ENCODE data around the gene ZBTB26. TPM values are rescaled to one million over a fixed set of nuclear protein-coding genes. Genes with fewer than 3 reads are reported as not detected.
"Not testable (repeated sequence)": the region's sequence is repeated elsewhere in the genome, so short reads cannot be mapped to it uniquely, and the experiment has no call there.

The ZBTB26 gene
- total and polyA plus RNA-seq, 7 donors, result 1.4 to 13.3 (median 9.2) TPM

GRCh38 chr9:122918310-122918709, 13.0 kb downstream of the ZBTB26 start:
- H3K4me3 ChIP-seq, result no peak overlapping the region
- H3K36me3 ChIP-seq, result peaks cover 0 to 20% (median 13%) of the 10 kb centered on the region in 4 donors
- H3K27me3 ChIP-seq, result no peaks in the 10 kb centered on the region
- no peak overlapping the region for H3K27ac ChIP-seq
- intact Hi-C loops (cut with DNase I), result no loop called here
- no peak for DNase-seq
- no peaks in the 10 kb centered on the region for H3K9me3 ChIP-seq
- TF ChIP-seq EP300 (IDR thresholded peaks at IDR 0.05), result no peak
- TF ChIP-seq POLR2A (IDR thresholded peaks at IDR 0.05), result no peak
- no peak for TF ChIP-seq POLR2AphosphoS5 (IDR thresholded peaks at IDR 0.05)
- no peak for TF ChIP-seq CTCF (IDR thresholded peaks at IDR 0.05)
- H3K4me1 ChIP-seq, result peaks cover 0 to 7% (median 2%) of the 10 kb centered on the region in 4 donors
- WGBS, 2 donors, result 89 to 93% methylated on average over 2 of the region's 2 CpGs

GRCh38 chr9:122912964-122913673, 18.2 kb downstream of the ZBTB26 start, which contains the start of gene ZBTB6:
ZBTB6 (minus strand) TSS chr9:122913323; CDS start chr9:122912072, 1,251 bp downstream.
- Histone ChIP-seq H3K4me1 (peaks cover 0 to 18% (median 11%) of the 10 kb centered on the region in 4 donors), H3K9me3 (no peaks in the 10 kb centered on the region), H3K27me3 (no peaks in the 10 kb centered on the region), H3K36me3 (peaks cover 0 to 30% (median 11%) of the 10 kb centered on the region in 4 donors), H3K27ac (peak within 1 kb of the TSS; percentile 79 to 89 (median 84)), H3K4me3 (peak within 1 kb of the TSS; percentile 70 to 86 (median 78))
- DNase-seq, result peak; percentile 87
- TF ChIP-seq CTCF (IDR thresholded peaks at IDR 0.05), result no peak
- no peak for TF ChIP-seq EP300 (IDR thresholded peaks at IDR 0.05)
- no peak for TF ChIP-seq POLR2A (IDR thresholded peaks at IDR 0.05)
- peak in 3 of 4 donors; percentile 59 to 70 (median 68) for TF ChIP-seq POLR2AphosphoS5 (IDR thresholded peaks at IDR 0.05)
- WGBS, 2 donors, result 0% methylated on average over 35 of the region's 35 CpGs
- intact Hi-C loops (cut with DNase I), result no loop called here

DNA sequence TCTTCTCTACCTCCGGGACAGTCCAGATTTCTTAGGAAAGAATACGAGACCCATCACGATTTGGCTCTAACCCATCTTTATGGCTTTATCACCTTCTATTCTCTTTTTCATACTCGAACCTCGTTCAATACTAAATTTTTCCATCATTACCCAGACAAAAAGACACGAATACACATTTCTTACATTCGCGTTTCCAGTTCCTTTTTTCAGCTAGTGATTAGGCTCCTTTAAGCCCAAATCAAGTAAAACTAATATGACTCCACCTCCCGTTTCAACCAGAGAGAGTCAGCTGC, 18.7 kb downstream of the ZBTB26 start:
- H3K9me3 ChIP-seq, result no peaks in the 10 kb centered on the region
- H3K27ac ChIP-seq, result peak overlapping the region; percentile 79 to 89 (median 84)
- 1 to 2% methylated on average over 9 of the region's 9 CpGs for WGBS, 2 donors
- no peak for DNase-seq
- H3K36me3 ChIP-seq, result peaks cover 0 to 30% (median 10%) of the 10 kb centered on the region in 4 donors
- peaks cover 0 to 18% (median 11%) of the 10 kb centered on the region in 4 donors for H3K4me1 ChIP-seq
- TF ChIP-seq CTCF (IDR thresholded peaks at IDR 0.05) (no peak), EP300 (IDR thresholded peaks at IDR 0.05) (no peak), POLR2A (IDR thresholded peaks at IDR 0.05) (no peak), POLR2AphosphoS5 (IDR thresholded peaks at IDR 0.05) (no peak)
- H3K4me3 ChIP-seq, result peak overlapping the region; percentile 70 to 86 (median 78)
- intact Hi-C loops (cut with DNase I), result no loop called here
- no peaks in the 10 kb centered on the region for H3K27me3 ChIP-seq

- DNase-seq; H3K27me3 ChIP-seq; H3K9me3 ChIP-seq; intact Hi-C loops (cut with DNase I); H3K4me3 ChIP-seq: not testable (repeated sequence)
- WGBS, 2 donors, result 93 to 97% methylated on average over 16 of the region's 16 CpGs
- Histone ChIP-seq H3K36me3 (peaks cover 0 to 22% (median 6%) of the 10 kb centered on the region in 4 donors), H3K27ac (peak overlapping the region in 3 of 4 donors; percentile 97 to 99 (median 97)), H3K4me1 (peaks cover 0 to 35% (median 30%) of the 10 kb centered on the region in 4 donors)
Observed at GRCh38 chr9:122906122-122906521, 25.2 kb downstream of the ZBTB26 start.

DNA sequence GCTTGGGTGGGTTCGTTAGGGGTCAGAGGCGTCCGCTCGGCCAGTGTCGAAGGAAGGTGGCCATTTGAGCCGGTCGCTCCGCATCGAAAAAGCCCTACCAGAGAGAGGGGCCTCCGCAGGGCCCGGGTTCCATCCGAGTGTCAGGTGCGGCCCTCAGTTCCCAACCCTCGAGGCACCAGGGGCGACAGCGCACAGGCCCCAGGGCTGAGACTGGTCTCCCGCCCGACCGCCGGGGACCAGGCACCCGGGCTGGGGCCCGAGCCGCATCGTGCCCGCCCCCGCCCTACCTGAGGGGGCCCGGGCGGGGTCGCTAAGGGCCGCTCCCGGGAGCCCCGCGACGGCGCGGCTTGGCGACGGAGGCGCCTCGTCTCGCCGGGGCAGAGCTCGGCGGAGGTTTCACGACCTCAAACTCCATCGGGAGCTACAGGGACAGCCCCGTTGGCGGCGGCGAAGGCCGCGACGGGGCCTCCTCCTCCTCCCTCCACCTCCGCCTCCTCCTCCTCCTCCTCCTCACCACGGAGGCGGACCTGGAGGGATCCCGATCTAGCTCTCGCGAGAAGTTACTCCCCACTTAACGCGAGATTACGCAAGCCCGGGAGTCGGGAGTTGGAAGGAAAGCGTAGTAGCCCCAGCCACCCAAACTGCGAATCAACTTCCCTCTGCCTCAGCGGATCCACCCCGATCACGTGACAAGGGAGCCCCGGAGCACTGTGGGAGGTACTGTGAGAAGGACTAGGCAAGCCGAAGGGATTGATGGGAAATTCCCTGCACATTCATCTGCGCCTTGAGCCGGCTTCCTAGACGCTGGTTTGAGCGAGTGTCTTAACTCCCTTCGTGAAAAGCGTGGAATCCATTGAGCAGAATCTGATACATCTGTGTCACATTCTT, 26.2 kb downstream of the ZBTB26 start, which contains the start of gene RC3H2:
RC3H2 (minus strand) TSS at position 537 of the 888 bp plus-strand sequence. CDS start 7,850 bp downstream, outside the sequence.
- peak in 1 of 4 donors; percentile 50 for TF ChIP-seq EP300 (IDR thresholded peaks at IDR 0.05)
- TF ChIP-seq CTCF (IDR thresholded peaks at IDR 0.05), result no peak
- TF ChIP-seq POLR2A (IDR thresholded peaks at IDR 0.05), result peak; percentile 92 to 93
- TF ChIP-seq POLR2AphosphoS5 (IDR thresholded peaks at IDR 0.05), result peak; percentile 94 to 99 (median 98)
- peak within 1 kb of the TSS; percentile 97 to 99 (median 98) for H3K27ac ChIP-seq
- peaks cover 0 to 12% (median 0%) of the 10 kb centered on the region in 4 donors for H3K36me3 ChIP-seq
- no peaks in the 10 kb centered on the region for H3K9me3 ChIP-seq
- peak within 1 kb of the TSS; percentile 54 to 97 (median 94) for H3K4me3 ChIP-seq
- H3K27me3 ChIP-seq, result no peaks in the 10 kb centered on the region
- peaks cover 0 to 45% (median 39%) of the 10 kb centered on the region in 4 donors for H3K4me1 ChIP-seq
- WGBS, 2 donors, result 0 to 1% methylated on average over 77 of the region's 77 CpGs
- DNase-seq, result peak; percentile 100
- intact Hi-C loops (cut with DNase I), result loop anchor here (2.0 kb wide), 2 partner anchors 36 to 86 kb away; partner anchors contain the start of gene RABGAP1
